ENCODE results near the gene POLR2F. TPM values are rescaled to one million over a fixed set of nuclear protein-coding genes. Genes with fewer than 3 reads are reported as not detected.

Gene POLR2F
- total and polyA plus RNA-seq, 9 donors: 45.3 to 58.1 (median 50.6) TPM

DNA sequence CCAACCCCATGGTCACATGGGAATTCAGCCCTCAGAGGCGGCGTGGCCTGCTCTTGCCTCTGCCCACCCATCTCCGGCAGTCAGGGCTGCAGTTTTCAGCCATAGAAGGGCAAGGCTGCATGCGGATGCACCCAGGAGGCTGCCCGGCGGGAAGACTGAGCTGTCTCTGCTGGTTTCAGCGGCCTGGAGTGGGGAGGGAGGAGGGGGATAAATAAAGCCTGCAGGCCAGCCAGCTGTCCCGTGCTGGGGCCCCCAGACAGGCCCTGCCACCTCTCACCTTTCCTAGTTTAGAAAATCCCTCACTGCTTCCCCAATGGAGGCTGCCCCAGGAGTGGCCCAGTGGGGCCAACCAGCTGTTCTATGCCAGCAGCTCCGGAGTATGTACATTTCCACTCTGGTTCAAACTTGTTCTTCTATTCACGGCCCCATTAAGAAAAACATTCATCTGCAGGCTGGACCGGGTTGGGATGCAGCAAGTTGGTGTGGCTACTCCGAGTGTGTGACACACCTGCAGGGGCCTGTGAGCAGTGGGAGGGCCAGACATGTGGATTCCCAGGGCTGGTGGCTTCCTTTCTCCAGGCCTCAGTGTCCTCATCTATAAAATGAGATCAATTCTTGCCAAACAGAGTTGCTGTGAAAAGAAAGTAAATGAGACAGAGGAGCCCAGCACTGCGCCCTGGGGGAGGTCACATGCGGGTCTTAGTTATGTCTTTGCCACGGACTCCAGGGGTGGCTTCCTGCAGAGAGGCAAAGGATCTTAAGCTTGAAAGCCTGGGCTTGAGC lies 42.4 kb upstream of the POLR2F start:
- Histone ChIP-seq H3K27me3 (ENCODE audit: control insufficient read depth, insufficient read depth, low read length) (no peaks in the 10 kb centered on the region), H3K27ac (ENCODE audit: low read length) (peak overlapping the region; percentile 87), H3K9me3 (replicated peaks; ENCODE audit: control insufficient read depth, low read depth, low read length) (no peaks in the 10 kb centered on the region), H3K4me1 (ENCODE audit: control insufficient read depth, insufficient read depth, low read length) (peaks cover 49% of the 10 kb centered on the region), H3K36me3 (ENCODE audit: control insufficient read depth, insufficient read depth, low read length) (peaks cover 40% of the 10 kb centered on the region), H3K4me3 (ENCODE audit: low read length) (peak overlapping the region; percentile 25)
- WGBS (ENCODE audit: insufficient coverage): 44% methylated on average over 12 of the region's 15 CpGs
- DNase-seq: peak; percentile 59

DNA sequence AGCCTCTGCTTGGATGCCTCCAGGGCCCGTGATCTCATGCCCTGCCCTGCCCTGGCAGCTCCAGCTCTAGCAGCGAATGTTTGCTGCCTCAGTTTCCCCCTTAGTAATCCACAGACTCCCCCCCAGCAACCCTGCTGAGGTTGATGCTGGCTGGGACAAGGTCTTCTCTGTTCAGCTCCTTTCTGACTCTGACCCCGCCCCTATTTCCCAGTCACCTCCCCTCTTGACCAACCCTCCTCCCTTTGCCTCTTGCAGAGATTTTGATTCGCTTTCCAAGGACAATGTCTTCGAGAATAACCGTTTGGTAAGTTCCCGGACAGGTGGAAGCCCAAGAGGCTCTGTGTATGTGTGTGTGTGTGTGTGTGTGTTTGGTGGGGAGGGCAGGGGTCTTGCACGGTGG lies 41.8 kb upstream of the POLR2F start:
- no peak for DNase-seq
- peaks cover 48% of the 10 kb centered on the region for H3K4me1 ChIP-seq (ENCODE audit: control insufficient read depth, insufficient read depth, low read length)
- 79% methylated on average over 3 of the region's 8 CpGs for WGBS (ENCODE audit: insufficient coverage)
- no peaks in the 10 kb centered on the region for H3K9me3 ChIP-seq (replicated peaks; ENCODE audit: control insufficient read depth, low read depth, low read length)
- no peaks in the 10 kb centered on the region for H3K27me3 ChIP-seq (ENCODE audit: control insufficient read depth, insufficient read depth, low read length)
- peak overlapping the region; percentile 85 for H3K27ac ChIP-seq (ENCODE audit: low read length)
- no peak overlapping the region for H3K4me3 ChIP-seq (ENCODE audit: low read length)
- peaks cover 46% of the 10 kb centered on the region for H3K36me3 ChIP-seq (ENCODE audit: control insufficient read depth, insufficient read depth, low read length)

DNA sequence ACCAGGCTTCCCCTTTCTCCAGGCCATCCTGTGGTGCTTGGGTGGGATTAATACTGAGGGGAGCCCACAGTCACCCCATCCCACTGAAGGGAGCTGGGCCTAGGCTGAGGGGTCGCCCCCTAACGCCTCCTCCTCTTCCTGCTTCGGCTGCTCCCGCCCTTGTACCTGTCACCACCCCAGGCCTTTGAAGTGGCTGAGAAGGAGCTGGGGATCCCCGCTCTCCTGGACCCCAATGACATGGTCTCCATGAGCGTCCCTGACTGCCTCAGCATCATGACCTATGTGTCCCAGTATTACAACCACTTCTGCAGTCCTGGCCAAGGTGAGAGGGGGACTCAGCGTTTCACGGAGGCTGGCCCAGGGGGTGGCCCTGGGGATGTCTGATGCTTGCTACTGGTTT lies 41.3 kb upstream of the POLR2F start:
- peak overlapping the region; percentile 85 for H3K27ac ChIP-seq (ENCODE audit: low read length)
- H3K27me3 ChIP-seq (ENCODE audit: control insufficient read depth, insufficient read depth, low read length): no peaks in the 10 kb centered on the region
- DNase-seq: no peak
- no peaks in the 10 kb centered on the region for H3K9me3 ChIP-seq (replicated peaks; ENCODE audit: control insufficient read depth, low read depth, low read length)
- H3K4me3 ChIP-seq (ENCODE audit: low read length): no peak overlapping the region
- peaks cover 46% of the 10 kb centered on the region for H3K36me3 ChIP-seq (ENCODE audit: control insufficient read depth, insufficient read depth, low read length)
- peaks cover 43% of the 10 kb centered on the region for H3K4me1 ChIP-seq (ENCODE audit: control insufficient read depth, insufficient read depth, low read length)
- WGBS (ENCODE audit: insufficient coverage): 92% methylated on average over 4 of the region's 8 CpGs

DNA sequence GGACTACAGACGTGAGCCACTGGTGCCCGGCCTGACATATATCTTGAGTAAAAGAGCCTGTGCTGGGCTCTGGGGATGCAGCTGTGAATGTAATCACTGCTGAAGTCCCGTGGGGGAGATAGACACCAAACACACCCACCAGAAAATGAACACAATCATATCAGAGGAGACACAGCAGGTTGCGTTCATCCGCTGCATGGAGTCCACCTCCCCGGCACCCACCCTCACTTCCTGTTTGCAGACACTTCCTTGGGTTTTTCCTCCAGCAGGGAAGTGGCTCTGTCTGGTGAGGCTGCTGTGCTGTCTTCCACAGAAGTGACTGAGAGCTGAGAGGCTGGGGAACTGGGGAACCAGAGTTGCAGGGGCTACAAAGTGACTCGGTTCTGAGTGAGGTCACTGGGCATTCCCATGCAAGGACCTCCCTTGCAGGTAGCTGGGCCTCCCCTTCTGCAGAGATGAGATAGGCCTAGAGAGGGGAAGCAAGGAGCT lies 40.2 kb upstream of the POLR2F start:
- H3K4me1 ChIP-seq (ENCODE audit: control insufficient read depth, insufficient read depth, low read length): peaks cover 35% of the 10 kb centered on the region
- H3K27me3 ChIP-seq (ENCODE audit: control insufficient read depth, insufficient read depth, low read length): no peaks in the 10 kb centered on the region
- DNase-seq: no peak
- no CpG with 5 or more reads among the region's 7 CpGs for WGBS (ENCODE audit: insufficient coverage)
- no peaks in the 10 kb centered on the region for H3K9me3 ChIP-seq (replicated peaks; ENCODE audit: control insufficient read depth, low read depth, low read length)
- H3K36me3 ChIP-seq (ENCODE audit: control insufficient read depth, insufficient read depth, low read length): peaks cover 57% of the 10 kb centered on the region
- no peak overlapping the region for H3K27ac ChIP-seq (ENCODE audit: low read length)
- H3K4me3 ChIP-seq (ENCODE audit: low read length): no peak overlapping the region

DNA sequence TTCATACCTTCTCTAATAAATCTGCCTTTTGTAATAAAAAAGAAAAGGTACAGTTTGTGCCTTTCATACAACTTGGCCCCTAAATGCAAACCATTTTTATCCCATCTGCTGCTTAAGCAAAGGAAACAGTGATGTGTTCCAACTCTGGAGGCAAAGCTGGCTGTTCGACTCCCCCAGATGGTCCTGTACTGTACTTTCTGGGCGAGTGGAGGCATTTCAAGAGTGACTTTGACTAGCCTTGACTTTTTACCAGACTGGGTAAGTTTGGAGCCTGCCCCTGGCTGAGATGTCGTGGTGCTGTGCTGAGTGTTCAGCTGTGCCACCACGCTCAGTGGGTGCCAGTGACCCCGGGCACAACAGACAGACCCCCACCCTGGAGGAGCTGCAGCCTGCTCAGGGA lies 37.2 kb upstream of the POLR2F start:
- Histone ChIP-seq H3K27me3 (ENCODE audit: control insufficient read depth, insufficient read depth, low read length) (no peaks in the 10 kb centered on the region), H3K9me3 (replicated peaks; ENCODE audit: control insufficient read depth, low read depth, low read length) (no peaks in the 10 kb centered on the region), H3K27ac (ENCODE audit: low read length) (no peak overlapping the region), H3K4me3 (ENCODE audit: low read length) (no peak overlapping the region), H3K36me3 (ENCODE audit: control insufficient read depth, insufficient read depth, low read length) (peaks cover 76% of the 10 kb centered on the region), H3K4me1 (ENCODE audit: control insufficient read depth, insufficient read depth, low read length) (peaks cover 11% of the 10 kb centered on the region)
- 87% methylated on average over 5 of the region's 5 CpGs for WGBS (ENCODE audit: insufficient coverage)
- no peak for DNase-seq

DNA sequence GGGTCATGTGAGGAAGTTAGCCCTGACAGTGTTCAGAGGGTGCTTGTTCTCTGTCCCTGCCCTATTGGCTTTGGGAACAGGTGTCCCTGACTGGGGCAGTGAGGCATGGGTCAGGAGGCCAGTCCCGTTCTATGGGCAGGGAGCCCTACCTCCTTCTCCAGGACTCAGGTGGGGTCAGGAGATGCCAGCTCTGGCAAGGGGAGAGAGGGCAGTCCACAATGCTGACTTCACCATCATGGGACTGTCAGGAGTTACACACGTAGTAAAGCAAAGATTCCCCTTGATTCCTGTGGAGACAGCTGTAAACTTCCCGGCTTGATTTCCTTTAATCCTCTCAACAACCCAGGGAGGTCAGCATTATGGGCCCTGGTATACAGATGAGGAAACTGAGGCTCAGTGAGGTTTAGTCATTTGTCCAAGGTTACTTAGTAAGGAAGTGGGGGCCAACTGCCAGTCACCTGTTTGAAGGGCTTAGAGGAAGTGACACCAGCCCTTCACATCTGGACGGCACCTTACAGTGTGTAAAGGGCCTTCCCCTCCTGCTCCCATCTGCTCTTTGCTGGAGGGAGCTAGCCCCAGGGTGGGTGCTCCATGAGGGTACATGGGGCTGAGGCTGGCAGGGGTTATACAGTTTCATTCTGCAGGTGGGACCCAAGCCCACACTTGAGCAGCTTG lies 35.5 kb upstream of the POLR2F start:
- 100% methylated on average over 1 of the region's 4 CpGs for WGBS (ENCODE audit: insufficient coverage)
- Histone ChIP-seq H3K27ac (ENCODE audit: low read length) (no peak overlapping the region), H3K36me3 (ENCODE audit: control insufficient read depth, insufficient read depth, low read length) (peaks cover 73% of the 10 kb centered on the region), H3K27me3 (ENCODE audit: control insufficient read depth, insufficient read depth, low read length) (no peaks in the 10 kb centered on the region), H3K9me3 (replicated peaks; ENCODE audit: control insufficient read depth, low read depth, low read length) (no peaks in the 10 kb centered on the region), H3K4me3 (ENCODE audit: low read length) (no peak overlapping the region), H3K4me1 (ENCODE audit: control insufficient read depth, insufficient read depth, low read length) (no peaks in the 10 kb centered on the region)
- no peak for DNase-seq

DNA sequence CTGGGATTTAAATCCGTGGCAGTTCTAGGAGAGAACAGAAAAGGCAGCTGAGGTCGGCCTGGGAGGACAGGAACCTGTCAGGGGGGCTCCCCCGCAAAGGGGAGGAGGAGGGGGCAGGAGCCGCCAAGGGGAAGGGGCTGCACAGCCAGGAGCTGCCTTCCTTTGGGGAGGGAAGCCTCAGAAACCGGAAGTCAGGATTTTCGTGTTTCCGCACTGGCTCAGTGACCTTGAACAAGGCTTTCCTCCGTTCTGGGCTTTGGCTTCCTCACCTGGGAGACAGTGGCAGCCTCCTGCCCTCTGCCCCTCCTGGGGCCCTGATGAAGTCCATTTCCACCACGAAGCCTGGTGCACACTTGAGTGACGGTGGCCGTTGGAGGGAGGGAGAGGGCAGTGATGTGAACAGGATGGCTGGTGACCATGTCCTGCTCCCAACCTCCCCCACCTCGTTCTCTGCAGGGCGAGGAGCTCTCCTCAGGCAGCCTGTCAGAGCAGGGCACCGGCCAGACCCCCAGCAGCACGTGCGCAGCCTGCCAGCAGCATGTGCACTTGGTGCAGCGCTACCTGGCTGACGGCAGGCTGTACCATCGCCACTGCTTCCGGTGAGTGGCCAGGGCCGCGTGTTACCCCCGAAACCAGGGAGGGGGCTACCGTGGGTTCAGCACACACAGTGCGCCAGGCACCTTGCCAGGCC lies 34.8 kb upstream of the POLR2F start:
- DNase-seq: no peak
- H3K27me3 ChIP-seq (ENCODE audit: control insufficient read depth, insufficient read depth, low read length): no peaks in the 10 kb centered on the region
- peaks cover 70% of the 10 kb centered on the region for H3K36me3 ChIP-seq (ENCODE audit: control insufficient read depth, insufficient read depth, low read length)
- no peaks in the 10 kb centered on the region for H3K4me1 ChIP-seq (ENCODE audit: control insufficient read depth, insufficient read depth, low read length)
- H3K4me3 ChIP-seq (ENCODE audit: low read length): no peak overlapping the region
- no peak overlapping the region for H3K27ac ChIP-seq (ENCODE audit: low read length)
- WGBS (ENCODE audit: insufficient coverage): 84% methylated on average over 24 of the region's 25 CpGs
- H3K9me3 ChIP-seq (replicated peaks; ENCODE audit: control insufficient read depth, low read depth, low read length): no peaks in the 10 kb centered on the region

DNA sequence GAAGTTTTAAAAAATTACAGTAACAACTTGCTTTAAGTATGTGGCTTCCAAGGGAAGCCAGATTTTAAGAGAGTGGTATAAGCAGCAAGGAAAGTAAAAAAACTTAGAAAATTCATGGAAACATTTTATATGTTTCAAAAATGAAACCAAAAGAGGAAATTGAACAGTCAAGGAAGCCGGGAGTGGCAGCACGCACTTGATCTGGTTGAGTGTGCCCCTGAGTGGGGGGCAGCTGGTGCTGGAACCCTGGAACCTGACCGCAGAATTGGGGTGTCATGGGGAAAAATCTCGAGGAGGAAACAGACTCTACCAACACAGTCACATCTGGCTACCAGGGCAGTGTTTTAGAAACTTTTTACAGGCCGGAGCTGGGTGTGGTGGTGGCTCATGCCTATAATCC lies 33.4 kb upstream of the POLR2F start:
- WGBS (ENCODE audit: insufficient coverage): 92% methylated on average over 2 of the region's 5 CpGs
- no peaks in the 10 kb centered on the region for H3K9me3 ChIP-seq (replicated peaks; ENCODE audit: control insufficient read depth, low read depth, low read length)
- H3K27ac ChIP-seq (ENCODE audit: low read length): no peak overlapping the region
- no peak for DNase-seq
- H3K4me1 ChIP-seq (ENCODE audit: control insufficient read depth, insufficient read depth, low read length): peaks cover 3% of the 10 kb centered on the region
- no peak overlapping the region for H3K4me3 ChIP-seq (ENCODE audit: low read length)
- peaks cover 72% of the 10 kb centered on the region for H3K36me3 ChIP-seq (ENCODE audit: control insufficient read depth, insufficient read depth, low read length)
- no peaks in the 10 kb centered on the region for H3K27me3 ChIP-seq (ENCODE audit: control insufficient read depth, insufficient read depth, low read length)

DNA sequence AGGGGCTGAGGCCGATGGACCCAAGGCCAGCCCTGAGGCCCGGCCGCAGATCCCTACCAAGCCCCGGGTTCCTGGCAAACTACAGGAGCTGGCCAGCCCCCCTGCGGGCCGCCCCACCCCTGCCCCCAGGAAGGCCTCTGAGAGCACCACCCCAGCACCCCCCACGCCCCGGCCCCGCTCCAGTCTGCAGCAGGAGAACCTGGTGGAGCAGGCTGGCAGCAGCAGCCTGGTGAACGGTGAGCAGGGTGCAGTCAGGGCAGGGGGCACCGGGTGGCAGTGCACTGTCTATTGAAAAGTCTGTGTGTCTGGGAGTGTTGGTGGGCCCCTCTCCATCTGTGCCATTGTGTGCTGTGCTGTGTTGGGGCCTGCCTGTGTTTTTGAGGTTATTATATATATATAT lies 31.3 kb upstream of the POLR2F start:
- H3K36me3 ChIP-seq (ENCODE audit: control insufficient read depth, insufficient read depth, low read length): peaks cover 77% of the 10 kb centered on the region
- no peak overlapping the region for H3K27ac ChIP-seq (ENCODE audit: low read length)
- 92% methylated on average over 3 of the region's 11 CpGs for WGBS (ENCODE audit: insufficient coverage)
- H3K9me3 ChIP-seq (replicated peaks; ENCODE audit: control insufficient read depth, low read depth, low read length): no peaks in the 10 kb centered on the region
- DNase-seq: no peak
- H3K4me1 ChIP-seq (ENCODE audit: control insufficient read depth, insufficient read depth, low read length): peaks cover 4% of the 10 kb centered on the region
- no peak overlapping the region for H3K4me3 ChIP-seq (ENCODE audit: low read length)
- no peaks in the 10 kb centered on the region for H3K27me3 ChIP-seq (ENCODE audit: control insufficient read depth, insufficient read depth, low read length)

DNA sequence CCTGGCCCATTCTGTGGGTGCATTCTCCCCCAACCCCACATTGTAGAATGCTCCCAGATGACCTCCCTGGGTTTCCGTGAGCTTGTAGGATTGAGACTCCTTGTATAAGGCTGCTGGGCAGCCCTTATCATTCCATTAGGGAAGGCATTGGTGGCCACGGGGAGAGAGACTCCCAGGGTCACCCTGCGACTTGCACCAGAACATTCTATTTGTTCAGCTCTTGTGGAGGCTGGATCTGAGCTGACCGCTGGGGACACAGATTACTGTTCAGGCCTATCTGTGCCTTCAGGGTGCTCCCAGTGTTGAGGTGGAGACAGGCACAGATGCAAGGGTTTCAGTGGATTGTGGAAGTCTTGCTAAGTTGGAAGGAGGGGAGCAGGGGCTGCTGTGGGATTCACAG lies 29.6 kb upstream of the POLR2F start:
- no peak overlapping the region for H3K4me3 ChIP-seq (ENCODE audit: low read length)
- H3K9me3 ChIP-seq (replicated peaks; ENCODE audit: control insufficient read depth, low read depth, low read length): no peaks in the 10 kb centered on the region
- H3K4me1 ChIP-seq (ENCODE audit: control insufficient read depth, insufficient read depth, low read length): peaks cover 4% of the 10 kb centered on the region
- no peak overlapping the region for H3K27ac ChIP-seq (ENCODE audit: low read length)
- DNase-seq: no peak
- H3K36me3 ChIP-seq (ENCODE audit: control insufficient read depth, insufficient read depth, low read length): peaks cover 73% of the 10 kb centered on the region
- WGBS (ENCODE audit: insufficient coverage): 88% methylated on average over 3 of the region's 4 CpGs
- H3K27me3 ChIP-seq (ENCODE audit: control insufficient read depth, insufficient read depth, low read length): no peaks in the 10 kb centered on the region
